IMR-90 (cell line): ENCODE measurements around the gene FAM83C. TPM values are rescaled to one million over a fixed set of nuclear protein-coding genes. Genes with fewer than 3 reads are reported as not detected.

Experiments
- ATAC-seq: fragments of 200-7000 bp; cut with Tn5 transposase; 2 replicates; pipeline ENCODE4 v1.9.1; 2020; ENCODE audit warnings: low read depth, mild to moderate bottlenecking, moderate library complexity
- BruUV-seq: library from RNA; stranded (reverse); fragments of 400-500 nt; replicated peaks from 2 replicates; lab custom pipeline; 2021; lab: Mats Ljungman, UMichigan
- CTCF ChIA-PET: fragments of 300-600 bp; formaldehyde crosslinking; extraction: SDS; loops from one replicate; lab custom pipeline; 2021; ENCODE audit warnings: antibody characterized with exemption; lab: Yijun Ruan, JAX
- POLR2A ChIA-PET: fragments of 300-600 bp; sonication (Branson Sonifier 250); formaldehyde crosslinking; loops from one replicate; lab custom pipeline; 2022; ENCODE audit warnings: antibody characterized with exemption; ENCODE audit not compliant: unreplicated experiment; lab: Charles Lee
- DNase-seq: peaks from one replicate; pipeline ENCODE4 v3.0.0; 2013
- H2AFZ ChIP-seq: replicated peaks from 2 replicates; pipeline ENCODE3; 2013; ENCODE audit warnings: low read length, mild to moderate bottlenecking; ENCODE audit not compliant: poor library complexity
- H2AK5ac ChIP-seq: 2 replicates; pipeline ENCODE4 v1.6.1; 2013; ENCODE audit warnings: low read depth, low read length, inconsistent platforms
- H2AK9ac ChIP-seq: replicated peaks from 2 replicates; pipeline ENCODE3; 2013; ENCODE audit warnings: mild to moderate bottlenecking, low read depth, low read length, moderate library complexity; ENCODE audit not compliant: poor library complexity
- H2BK120ac ChIP-seq: 2 replicates; pipeline ENCODE4 v1.6.1; 2013; ENCODE audit warnings: low read depth, low read length, inconsistent platforms
- H2BK15ac ChIP-seq: 3 replicates; pipeline ENCODE4 v1.6.1; 2013; ENCODE audit warnings: low read depth, low read length, inconsistent platforms
- H2BK20ac ChIP-seq: 2 replicates; pipeline ENCODE4 v1.6.1; 2013; ENCODE audit warnings: low read depth, mild to moderate bottlenecking, inconsistent platforms, low read length, moderate library complexity
- H2BK5ac ChIP-seq: 2 replicates; pipeline ENCODE4 v1.6.1; 2013; ENCODE audit warnings: mild to moderate bottlenecking, low read depth, low read length, inconsistent platforms; ENCODE audit not compliant: poor library complexity, severe bottlenecking
- H3K14ac ChIP-seq: replicated peaks from 2 replicates; pipeline ENCODE4 v1.6.1; 2013; ENCODE audit warnings: low read depth, low read length, inconsistent platforms
- H3K18ac ChIP-seq: 2 replicates; pipeline ENCODE4 v1.6.1; 2013; ENCODE audit warnings: low read depth, low read length, control low read depth
- H3K23ac ChIP-seq: 2 replicates; pipeline ENCODE4 v1.6.1; 2013; ENCODE audit warnings: low read depth, low read length, inconsistent platforms
- H3K27ac ChIP-seq: 2 replicates; pipeline ENCODE4 v1.5.1; 2013; ENCODE audit warnings: mild to moderate bottlenecking, control low read depth, low read length; ENCODE audit not compliant: insufficient read depth
- H3K27me3 ChIP-seq: 2 replicates; pipeline ENCODE4 v1.6.1; 2013; ENCODE audit warnings: low read length; ENCODE audit not compliant: control insufficient read depth, insufficient read depth
- H3K36me3 ChIP-seq: 2 replicates; pipeline ENCODE4 v1.6.1; 2013; ENCODE audit warnings: low read length, mixed read lengths; ENCODE audit not compliant: control insufficient read depth, insufficient read depth
- H3K4ac ChIP-seq: 2 replicates; pipeline ENCODE4 v1.6.1; 2013; ENCODE audit warnings: low read depth, low read length, inconsistent platforms
- H3K4me1 ChIP-seq: 2 replicates; pipeline ENCODE4 v1.6.1; 2013; ENCODE audit warnings: low read length, mixed read lengths; ENCODE audit not compliant: control insufficient read depth, insufficient read depth
- H3K4me2 ChIP-seq: 2 replicates; pipeline ENCODE4 v1.6.1; 2013; ENCODE audit warnings: low read depth, mild to moderate bottlenecking, control low read depth, low read length, moderate library complexity
- H3K4me3 ChIP-seq: 2 replicates; pipeline ENCODE4 v1.5.1; 2013; ENCODE audit warnings: low read depth, mild to moderate bottlenecking, control low read depth, low read length, moderate library complexity; ENCODE audit not compliant: insufficient read depth
- H3K56ac ChIP-seq: 2 replicates; pipeline ENCODE4 v1.6.1; 2013; ENCODE audit warnings: low read length, inconsistent platforms; ENCODE audit not compliant: insufficient read depth; ENCODE audit errors: extremely low read depth
- H3K79me1 ChIP-seq, 2 experiments: 2 replicates each; pipeline ENCODE4 v1.6.1; 2013; ENCODE audit warnings: low read length in 2 of 2, inconsistent platforms in 1 of 2, low read depth in 1 of 2
- H3K9ac ChIP-seq: 2 replicates; pipeline ENCODE4 v1.6.1; 2013; ENCODE audit warnings: low read depth, low read length, control low read depth
- H3K9me1 ChIP-seq: 2 replicates; pipeline ENCODE4 v1.6.1; 2013; ENCODE audit warnings: low read length, inconsistent platforms; ENCODE audit not compliant: insufficient read depth
- H3K9me3 ChIP-seq: 2 replicates; pipeline ENCODE4 v1.6.1; 2013; ENCODE audit warnings: low read length; ENCODE audit not compliant: control insufficient read depth, insufficient read depth
- H4K20me1 ChIP-seq: 2 replicates; pipeline ENCODE4 v1.6.1; 2013; ENCODE audit warnings: low read length, inconsistent platforms; ENCODE audit not compliant: insufficient read depth
- H4K5ac ChIP-seq: 2 replicates; pipeline ENCODE4 v1.6.1; 2013; ENCODE audit warnings: mild to moderate bottlenecking, low read depth, low read length, control low read depth
- H4K8ac ChIP-seq, 2 experiments: 2 replicates each; pipeline ENCODE4 v1.6.1; 2013; ENCODE audit warnings: low read depth in 2 of 2, low read length in 2 of 2, control low read depth in 1 of 2, inconsistent platforms in 1 of 2
- H4K91ac ChIP-seq: 2 replicates; pipeline ENCODE4 v1.6.1; 2013; ENCODE audit warnings: low read depth, low read length, inconsistent platforms; ENCODE audit not compliant: insufficient read depth
- CEBPB ChIP-seq: IDR thresholded peaks from 2 replicates; pipeline ENCODE4 v1.6.1; 2012; ENCODE audit warnings: low read depth, low read length, improper control_type of control experiment
- FOS ChIP-seq: fragments of 150-350 bp; IDR thresholded peaks from 2 replicates; pipeline ENCODE4 v1.6.1; 2016; ENCODE audit warnings: low read depth, low read length
- MXI1 ChIP-seq: IDR thresholded peaks from 2 replicates; pipeline ENCODE4 v1.6.1; 2012; ENCODE audit warnings: low read depth, mild to moderate bottlenecking, low read length, moderate library complexity, borderline replicate concordance
- WGBS, 2 experiments: methylation state at CpG; one replicate each; pipeline versions ENCODE4 v1.1.5 to v1.1.7; 2013; ENCODE audit warnings: missing lambda C conversion rate in 2 of 2; ENCODE audit not compliant: insufficient read length in 1 of 2; ENCODE audit errors: extremely low coverage in 2 of 2; 5-methylcytosine and 5-hydroxymethylcytosine counted together
- dilution Hi-C: fragments of 300-500 bp; cut with HindIII; formaldehyde crosslinking; loops from one replicate; pipeline ENCODE4 v1.14.3; 2018; ENCODE audit warnings: low sequenced_read_pairs; ENCODE audit not compliant: unreplicated experiment
- in situ Hi-C: fragments of 300-500 bp; cut with MboI; formaldehyde crosslinking; loops from 3 replicates; pipeline ENCODE4 v1.14.3; 2019; ENCODE audit warnings: low sequenced_read_pairs, inconsistent platforms, mixed read lengths
- intact Hi-C: fragments of 100-400 bp; cut with micrococcal nuclease; formaldehyde crosslinking; loops from 2 replicates; pipeline ENCODE4 v1.10.0; 2022
- polyA plus RNA-seq, 3 experiments: library from polyadenylated mRNA; depleted of rRNA; stranded (reverse); fragments of >200 nt; gene quantifications; 2 replicates each; pipeline ENCODE4 v1.2.3, GENCODE V29; 2012; ENCODE audit warnings: low replicate concordance in 1 of 3
- total RNA-seq: library from RNA; depleted of rRNA; stranded (reverse); fragments of >200 nt; gene quantifications from 2 replicates; pipeline ENCODE4 v1.2.3, GENCODE V29; 2012

FAM83C gene
- total and polyA plus RNA-seq, 2 of the 4 experiments (the other 2 are of a cell fraction), result 0.02 TPM; not detected in 1

GRCh38 chr20:35243317-35243716 is 48.9 kb downstream of the FAM83C start:
- Histone ChIP-seq H4K20me1 (no peaks in the 10 kb centered on the region), H3K9me1 (peaks cover 5% of the 10 kb centered on the region; the same call in 1 of the 2 replicates), H3K9me3 (no peaks in the 10 kb centered on the region), H3K4ac (no peak overlapping the region), H2BK15ac (no peak overlapping the region), H3K4me2 (no peak overlapping the region), H3K4me3 (no peak overlapping the region), H3K18ac (no peak overlapping the region), H3K4me1 (no peaks in the 10 kb centered on the region), H2AK5ac (no peak overlapping the region), H3K9ac (no peak overlapping the region), H2BK5ac (no peak overlapping the region), H3K23ac (no peak overlapping the region), H2AK9ac (no peak overlapping the region), H2BK20ac (no peak overlapping the region), H3K14ac (no peak overlapping the region), H3K56ac (no peak overlapping the region), H3K27ac (no peak overlapping the region), H3K36me3 (no peaks in the 10 kb centered on the region), H3K79me1 (no peaks in the 10 kb centered on the region), H2AFZ (no peak overlapping the region), H4K5ac (no peak overlapping the region), H4K91ac (no peak overlapping the region), H2BK120ac (no peak overlapping the region), H4K8ac (no peak overlapping the region), H3K27me3 (peaks cover 4% of the 10 kb centered on the region; the same call in 1 of the 2 replicates)
- WGBS, 2 experiments, result no CpG with 5 or more reads among the region's 2 CpGs
- intact Hi-C loops, result no loop called here
- CTCF ChIA-PET, result no interaction called here
- ATAC-seq (no peak), DNase-seq (no peak)
- dilution Hi-C loops, result no loop called here
- no peak for TF ChIP-seq FOS
- no peak for TF ChIP-seq MXI1
- no peak for TF ChIP-seq CEBPB
- BruUV-seq, result no TSS peak
- POLR2A ChIA-PET, result no interaction called here
- in situ Hi-C loops, result no loop called here
